ENCODE data around the gene CDC34.

The CDC34 gene

DNA sequence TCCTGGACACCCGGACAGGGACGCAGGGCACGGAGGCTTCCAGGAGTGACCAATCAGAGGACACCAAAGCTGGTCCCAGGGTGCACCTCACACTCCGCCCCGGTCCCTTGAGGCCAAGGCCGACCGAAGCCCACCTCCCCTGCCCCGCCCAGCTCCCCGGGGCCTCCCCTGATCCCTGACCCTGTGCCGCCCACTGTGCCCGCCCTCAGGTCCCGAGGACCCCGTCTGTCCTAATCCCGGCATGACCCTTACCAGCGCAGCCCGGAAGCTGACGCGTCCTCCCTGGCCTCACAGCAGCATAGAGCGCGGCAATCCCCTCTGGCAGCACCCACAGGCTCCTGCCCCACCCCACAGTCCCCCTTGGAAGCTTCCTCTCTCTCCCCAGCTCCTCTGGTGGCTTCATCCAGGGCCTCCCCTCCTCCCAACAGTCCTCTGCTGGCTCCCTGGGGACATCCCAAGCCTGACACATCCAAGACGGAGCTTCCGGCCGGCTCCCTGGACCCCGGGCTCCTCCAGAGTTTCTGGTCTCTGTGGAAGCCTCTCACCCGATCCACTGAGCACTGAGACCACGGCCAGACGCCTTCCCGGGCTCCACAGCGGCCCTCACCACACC, 7.4 kb upstream of the CDC34 start:
- DNase-seq = no peak
- Mint-ChIP-seq H3K36me3 (ENCODE audit: low read depth) (no peaks in the 10 kb centered on the region), H3K27ac (no peak overlapping the region), H3K4me3 (no peak overlapping the region), H3K4me1 (peaks cover 3% of the 10 kb centered on the region), H3K9me3 (no peaks in the 10 kb centered on the region), H3K27me3 (peaks cover 4% of the 10 kb centered on the region)
- peak; percentile 28 for ATAC-seq

DNA sequence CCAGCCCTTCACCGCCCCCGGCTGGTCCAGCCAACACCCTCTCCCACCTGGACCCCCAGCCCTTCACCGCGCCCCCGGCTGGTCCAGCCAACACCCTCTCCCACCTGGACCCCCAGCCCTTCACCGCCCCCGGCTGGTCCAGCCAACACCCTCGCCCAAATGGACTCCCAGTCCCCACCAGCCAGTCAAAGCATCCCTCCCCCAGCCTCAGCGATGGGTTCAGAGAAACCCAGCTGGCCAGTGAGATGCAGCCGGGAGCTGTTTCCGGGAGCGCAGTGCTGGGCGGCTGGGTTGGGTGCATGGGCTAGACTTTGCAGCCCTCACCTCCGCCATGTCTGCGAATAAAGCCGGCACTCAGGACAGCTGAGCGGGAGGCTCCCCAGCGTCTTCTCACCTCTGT, 6.5 kb upstream of the CDC34 start:
- Mint-ChIP-seq H3K27me3 (peaks cover 4% of the 10 kb centered on the region), H3K4me3 (no peak overlapping the region), H3K36me3 (ENCODE audit: low read depth) (no peaks in the 10 kb centered on the region), H3K9me3 (no peaks in the 10 kb centered on the region), H3K4me1 (peaks cover 4% of the 10 kb centered on the region), H3K27ac (no peak overlapping the region)
- DNase-seq (no peak), ATAC-seq (no peak)

DNA sequence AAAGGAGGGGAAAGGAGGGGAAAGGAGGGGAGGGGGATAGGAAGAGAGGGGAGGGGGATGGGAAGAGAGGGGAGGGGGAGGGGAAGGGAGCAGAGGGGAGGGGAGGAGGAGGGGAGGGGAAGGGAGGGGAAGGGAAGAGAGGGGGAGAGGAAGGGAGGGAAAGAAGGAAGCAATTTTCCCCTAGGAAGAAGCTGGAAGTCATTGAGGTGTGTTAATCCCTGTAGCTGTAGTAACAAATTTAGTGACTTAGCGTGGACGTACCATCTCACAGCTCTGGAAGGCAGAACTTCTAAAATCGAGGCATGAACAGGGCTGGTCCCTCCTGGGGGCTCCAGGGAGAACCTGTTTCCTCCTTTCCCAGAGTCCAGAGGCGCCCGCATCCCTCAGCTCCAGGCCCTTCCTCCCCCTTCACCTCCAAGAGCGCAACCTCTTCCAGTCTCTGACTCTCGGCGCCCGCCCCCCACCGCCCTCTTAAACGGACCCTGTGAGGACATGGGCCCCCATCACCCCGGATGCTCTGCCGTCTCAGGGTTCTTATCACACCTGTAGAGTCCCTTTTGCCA, 5.6 kb upstream of the CDC34 start:
- H3K4me3 Mint-ChIP-seq = no peak overlapping the region
- H3K36me3 Mint-ChIP-seq (ENCODE audit: low read depth) = no peaks in the 10 kb centered on the region
- DNase-seq (no peak), ATAC-seq (no peak)
- H3K27ac Mint-ChIP-seq = no peak overlapping the region
- peaks cover 4% of the 10 kb centered on the region for H3K27me3 Mint-ChIP-seq
- peaks cover 10% of the 10 kb centered on the region for H3K4me1 Mint-ChIP-seq
- H3K9me3 Mint-ChIP-seq = no peaks in the 10 kb centered on the region

DNA sequence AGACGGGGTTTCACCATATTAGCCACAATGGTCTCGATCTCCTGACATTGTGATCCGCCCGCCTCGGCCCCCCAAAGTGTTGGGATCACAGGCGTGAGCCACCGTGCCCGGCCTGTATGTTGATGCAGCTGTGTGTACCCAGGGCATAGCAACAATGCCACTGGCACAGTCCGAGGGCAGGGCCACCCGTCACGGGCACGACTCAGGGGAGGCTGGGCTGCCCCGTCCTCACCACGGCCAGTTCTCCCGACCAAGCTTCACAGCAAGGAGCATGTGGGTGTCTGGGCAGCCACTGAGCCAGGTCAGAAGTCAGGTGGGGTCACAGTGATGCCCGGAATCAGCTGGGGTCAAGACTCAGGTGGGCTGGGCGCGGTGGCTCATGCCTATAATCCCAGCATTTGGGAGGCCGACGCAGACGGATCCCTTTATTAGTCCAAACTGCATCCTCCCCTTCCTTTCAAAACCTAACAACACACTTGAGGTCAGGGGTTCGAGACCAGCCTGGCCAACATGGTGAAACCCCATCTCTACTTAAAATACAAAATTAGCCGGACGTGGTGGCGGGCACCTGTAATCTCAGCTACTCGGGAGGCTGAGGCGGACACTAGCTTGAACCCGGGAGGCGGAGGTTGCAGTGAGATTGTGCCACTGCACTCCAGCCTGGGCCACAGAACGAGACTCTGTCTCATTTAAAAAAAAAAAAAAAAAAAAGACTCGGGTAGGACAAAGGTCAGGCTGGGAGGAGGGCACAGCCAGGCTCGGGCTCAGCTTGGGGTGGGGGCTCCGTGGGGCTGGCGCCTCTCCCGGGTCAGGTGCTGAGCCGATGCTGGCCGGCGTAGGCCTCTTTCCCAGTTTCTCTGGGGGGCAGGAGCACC, 1.2 kb upstream of the CDC34 start:
- H3K27me3 Mint-ChIP-seq = peaks cover 4% of the 10 kb centered on the region
- H3K4me1 Mint-ChIP-seq = peaks cover 24% of the 10 kb centered on the region
- no peaks in the 10 kb centered on the region for H3K36me3 Mint-ChIP-seq (ENCODE audit: low read depth)
- DNase-seq = no peak
- no peaks in the 10 kb centered on the region for H3K9me3 Mint-ChIP-seq
- H3K4me3 Mint-ChIP-seq = peak overlapping the region; percentile 83
- ATAC-seq = no peak
- H3K27ac Mint-ChIP-seq = peak overlapping the region; percentile 86

DNA sequence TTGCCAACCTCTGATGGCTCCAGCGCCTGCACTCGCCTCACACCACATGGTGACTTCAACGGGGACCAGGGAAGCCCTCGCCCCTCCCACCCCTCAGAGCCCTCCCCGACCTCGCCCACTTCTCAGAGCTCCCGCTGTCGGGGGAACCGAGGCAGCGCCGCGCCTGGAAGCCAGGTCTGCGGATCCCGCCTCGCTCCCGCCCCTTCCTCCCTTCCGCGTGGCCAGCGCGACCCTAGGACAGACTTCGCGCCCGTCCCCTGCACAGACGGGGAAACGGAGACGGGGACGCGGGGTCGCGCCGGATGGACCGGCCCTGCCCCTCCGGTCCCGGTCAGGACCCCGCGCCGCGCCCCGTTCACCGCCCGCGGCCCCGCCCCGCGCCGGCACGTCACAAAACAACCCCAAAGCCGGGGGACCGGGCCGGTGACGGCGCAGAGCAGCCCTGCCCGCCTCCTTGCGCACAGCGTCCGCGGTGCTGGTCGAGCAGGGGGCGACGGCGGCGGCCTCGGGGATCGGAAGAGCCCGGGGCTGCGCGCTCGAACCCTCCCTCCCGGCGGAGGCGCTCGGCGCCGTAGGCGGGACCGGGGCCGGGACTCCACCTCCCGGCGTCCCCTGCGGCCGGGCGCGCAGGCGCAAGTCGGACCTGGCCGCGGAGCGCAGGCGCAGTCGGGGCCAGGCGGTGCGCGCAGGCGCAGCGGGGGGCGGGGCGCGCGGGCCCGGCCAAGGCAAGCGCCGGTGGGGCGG, 379 bp upstream of the CDC34 start:
- Mint-ChIP-seq H3K27me3 (peaks cover 4% of the 10 kb centered on the region), H3K9me3 (no peaks in the 10 kb centered on the region), H3K4me3 (peak overlapping the region; percentile 83), H3K36me3 (ENCODE audit: low read depth) (no peaks in the 10 kb centered on the region), H3K4me1 (peaks cover 24% of the 10 kb centered on the region), H3K27ac (peak overlapping the region; percentile 86)
- DNase-seq (peak; percentile 93), ATAC-seq (peak; percentile 77)

DNA sequence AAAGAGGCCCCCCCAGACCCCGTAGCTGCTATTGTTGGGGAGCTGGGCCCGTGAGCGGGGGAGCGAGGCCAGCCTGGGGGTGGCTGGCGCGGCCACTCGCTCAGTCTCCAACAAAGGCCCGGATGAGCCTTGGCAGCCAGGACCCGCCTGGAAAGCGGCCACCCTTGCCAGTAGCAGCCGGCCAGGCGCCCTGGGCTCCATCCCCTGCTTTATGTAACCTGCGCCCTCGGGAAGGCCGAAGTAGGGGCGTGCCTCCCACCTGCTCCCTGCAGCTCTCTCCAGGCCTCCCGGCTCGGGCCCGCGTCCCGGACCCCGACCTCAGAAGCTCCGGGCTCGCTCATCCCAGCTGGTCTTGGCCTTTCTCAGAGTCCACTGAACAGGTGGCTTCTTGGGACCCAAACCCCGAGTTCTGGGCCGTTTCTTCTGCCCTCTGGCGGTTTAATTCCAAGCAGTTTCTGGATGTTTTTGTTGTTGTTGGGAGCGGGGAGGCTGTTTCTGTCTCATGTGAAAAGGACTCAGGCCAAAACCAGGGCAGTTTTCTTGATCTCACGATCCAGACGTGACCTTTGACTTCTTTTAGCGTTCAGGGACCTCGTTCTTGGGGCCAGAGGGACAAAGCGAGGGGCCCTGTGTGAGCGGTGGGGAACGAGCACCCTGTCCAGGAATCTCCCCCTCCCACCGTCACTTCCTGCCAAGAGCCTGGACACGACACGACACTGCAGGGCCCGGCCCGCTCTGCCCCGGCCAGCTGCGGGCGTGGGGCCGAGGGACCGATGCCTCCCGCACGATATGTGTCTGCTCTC, 1.2 kb downstream of the CDC34 start:
- DNase-seq (peak; percentile 41), ATAC-seq (no peak)
- H3K4me3 Mint-ChIP-seq = peak overlapping the region; percentile 87
- no peaks in the 10 kb centered on the region for H3K36me3 Mint-ChIP-seq (ENCODE audit: low read depth)
- no peaks in the 10 kb centered on the region for H3K9me3 Mint-ChIP-seq
- peaks cover 3% of the 10 kb centered on the region for H3K27me3 Mint-ChIP-seq
- H3K4me1 Mint-ChIP-seq = peaks cover 24% of the 10 kb centered on the region
- H3K27ac Mint-ChIP-seq = peak overlapping the region; percentile 69

DNA sequence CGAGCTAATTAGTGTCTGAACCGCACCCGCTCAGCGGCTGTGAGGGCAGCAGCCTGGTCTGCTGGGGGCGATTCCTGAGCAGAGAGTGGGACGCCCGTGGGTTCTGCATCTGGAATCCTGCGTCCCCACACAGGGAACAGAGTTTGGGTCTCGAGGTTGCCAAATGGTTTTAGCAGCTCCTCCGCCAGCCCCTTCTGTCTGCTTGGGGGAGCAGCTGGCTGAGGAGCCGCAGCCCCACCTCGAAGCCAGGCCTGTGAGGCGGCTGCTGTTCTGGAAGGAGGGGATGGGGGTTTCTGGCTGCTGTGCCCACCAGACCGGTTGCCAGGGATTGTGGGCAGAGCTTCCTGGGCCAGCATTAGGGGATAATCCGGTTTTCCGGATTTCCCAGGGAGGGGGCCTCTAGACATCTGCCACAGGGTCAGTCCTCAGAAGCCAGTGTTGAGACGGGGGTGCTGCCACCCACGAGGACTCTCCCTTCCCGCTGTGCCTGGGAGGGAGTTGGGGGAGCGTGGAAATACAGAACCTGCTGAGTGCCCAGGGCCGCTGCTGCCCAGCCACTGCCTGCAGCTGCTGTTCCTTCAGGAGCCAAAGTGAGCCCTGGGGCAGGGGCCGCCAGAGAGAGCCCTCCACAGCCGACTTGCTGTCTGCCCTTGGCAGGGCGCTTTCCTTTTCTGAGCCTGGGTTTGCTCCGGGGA, 2.0 kb downstream of the CDC34 start:
- Mint-ChIP-seq H3K9me3 (no peaks in the 10 kb centered on the region), H3K36me3 (ENCODE audit: low read depth) (peaks cover 1% of the 10 kb centered on the region), H3K4me3 (peak overlapping the region; percentile 87), H3K27me3 (no peaks in the 10 kb centered on the region), H3K27ac (no peak overlapping the region), H3K4me1 (peaks cover 24% of the 10 kb centered on the region)
- DNase-seq (no peak), ATAC-seq (no peak)

DNA sequence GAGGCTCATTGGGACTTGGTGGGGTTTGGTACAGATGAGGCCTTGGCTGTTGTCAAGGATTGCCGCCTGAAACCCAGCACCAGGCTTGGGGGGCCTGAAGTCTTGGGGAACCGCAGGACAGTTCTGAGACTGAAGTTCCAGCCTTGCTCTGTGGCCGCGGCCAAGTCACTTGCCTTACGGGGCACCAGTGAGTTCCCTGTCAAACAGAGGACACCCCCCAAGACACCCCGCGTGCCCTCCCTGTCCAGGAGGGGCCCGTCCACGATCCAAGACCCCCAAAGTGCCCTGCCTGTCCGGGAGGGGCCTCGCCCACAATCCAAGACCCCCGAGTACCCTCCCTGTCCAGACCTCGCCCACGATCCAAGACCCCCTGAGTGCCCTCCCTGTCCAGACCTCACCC, 2.5 kb downstream of the CDC34 start:
- H3K27ac Mint-ChIP-seq = no peak overlapping the region
- peaks cover 24% of the 10 kb centered on the region for H3K4me1 Mint-ChIP-seq
- ATAC-seq (no peak), DNase-seq (no peak)
- H3K27me3 Mint-ChIP-seq = no peaks in the 10 kb centered on the region
- peak overlapping the region; percentile 87 for H3K4me3 Mint-ChIP-seq
- H3K36me3 Mint-ChIP-seq (ENCODE audit: low read depth) = peaks cover 3% of the 10 kb centered on the region
- no peaks in the 10 kb centered on the region for H3K9me3 Mint-ChIP-seq

DNA sequence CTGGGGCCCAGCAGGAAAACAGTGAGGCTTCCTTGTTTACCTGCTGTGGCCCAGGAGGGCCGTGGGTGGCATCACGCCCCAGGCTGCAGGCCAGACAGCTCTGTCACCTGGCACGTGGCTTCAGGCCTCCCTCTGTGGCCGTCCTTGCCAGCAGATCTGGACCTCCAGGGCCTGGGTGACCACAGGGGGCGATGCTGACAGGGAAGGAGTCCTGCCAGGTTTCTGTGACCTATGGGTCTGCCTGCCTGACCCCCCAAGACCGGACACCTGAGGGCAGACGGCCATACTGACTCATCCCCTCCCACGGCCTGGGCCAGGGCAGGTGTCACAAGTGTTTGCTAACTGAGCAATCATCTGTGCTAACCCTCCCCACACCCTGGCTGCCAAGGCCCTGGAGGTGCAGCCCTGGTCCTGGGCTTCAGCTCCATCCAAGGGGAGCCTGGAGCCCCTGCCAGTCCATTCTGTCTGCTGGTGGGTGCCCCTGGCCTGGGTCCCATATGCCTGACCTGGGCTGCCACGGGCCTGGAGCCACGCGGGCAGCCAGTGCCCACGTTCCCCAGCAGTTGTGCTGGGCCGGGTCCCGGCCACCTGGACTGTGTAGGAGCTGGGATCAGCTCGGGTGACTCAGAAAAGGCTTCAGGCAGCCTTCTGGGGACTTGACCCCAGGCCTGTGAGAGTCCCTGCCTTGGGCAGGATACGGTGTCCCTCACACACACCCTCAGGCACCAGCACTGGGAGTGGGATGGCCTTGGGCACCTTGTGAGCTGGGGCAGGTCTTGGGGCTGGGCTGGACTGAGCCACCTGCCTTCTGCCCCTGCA, 3.7 kb downstream of the CDC34 start:
- Mint-ChIP-seq H3K4me3 (no peak overlapping the region), H3K27ac (no peak overlapping the region)

DNA sequence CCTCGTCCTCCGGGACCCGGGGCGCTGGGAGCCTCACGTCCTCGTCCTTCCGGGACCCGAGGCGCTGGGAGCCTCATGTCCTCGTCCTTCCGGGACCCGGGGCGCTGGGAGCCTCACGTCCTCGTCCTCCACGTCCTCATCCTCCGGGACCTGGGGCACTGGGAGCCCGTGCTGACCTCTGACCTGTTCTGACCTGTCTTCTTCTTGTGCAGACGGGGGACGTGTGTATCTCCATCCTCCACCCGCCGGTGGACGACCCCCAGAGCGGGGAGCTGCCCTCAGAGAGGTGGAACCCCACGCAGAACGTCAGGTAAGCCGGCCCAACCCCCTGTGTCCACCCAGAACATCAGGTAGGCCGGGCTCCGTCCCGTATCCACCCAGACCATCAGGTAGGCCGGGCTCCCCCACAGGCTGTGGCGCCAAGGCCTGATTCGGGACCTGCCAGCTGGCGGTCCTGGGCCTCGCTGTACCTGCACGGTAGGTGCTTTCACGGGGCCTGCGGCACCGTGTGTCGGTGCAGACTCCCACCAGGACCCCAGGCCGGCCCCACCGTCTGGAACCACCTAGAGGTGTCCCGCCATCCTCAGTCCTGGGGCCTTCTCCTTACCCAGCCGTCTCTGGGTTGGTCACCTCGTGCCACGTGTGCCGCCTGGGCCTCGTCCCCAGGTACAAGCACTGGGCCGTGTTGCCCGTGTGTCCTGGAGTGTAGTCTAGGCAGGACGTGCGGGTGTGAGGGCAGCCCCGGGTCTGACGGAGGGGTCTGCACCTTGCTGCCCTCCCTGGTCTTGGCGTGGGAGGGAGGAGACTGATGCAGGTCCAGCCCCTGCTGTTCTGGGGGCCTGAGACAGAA, 4.7 kb downstream of the CDC34 start:
- H3K36me3 Mint-ChIP-seq (ENCODE audit: low read depth) = peaks cover 3% of the 10 kb centered on the region
- H3K4me3 Mint-ChIP-seq = no peak overlapping the region
- DNase-seq = no peak
- peaks cover 15% of the 10 kb centered on the region for H3K4me1 Mint-ChIP-seq
- no peaks in the 10 kb centered on the region for H3K27me3 Mint-ChIP-seq
- no peaks in the 10 kb centered on the region for H3K9me3 Mint-ChIP-seq
- no peak for ATAC-seq
- H3K27ac Mint-ChIP-seq = no peak overlapping the region

More for the DNA sequence above, 3.7 kb downstream of the CDC34 start:
- ATAC-seq (no peak), DNase-seq (no peak)
- Mint-ChIP-seq H3K36me3 (ENCODE audit: low read depth) (peaks cover 3% of the 10 kb centered on the region), H3K27me3 (no peaks in the 10 kb centered on the region), H3K9me3 (no peaks in the 10 kb centered on the region), H3K4me1 (peaks cover 21% of the 10 kb centered on the region)

DNA sequence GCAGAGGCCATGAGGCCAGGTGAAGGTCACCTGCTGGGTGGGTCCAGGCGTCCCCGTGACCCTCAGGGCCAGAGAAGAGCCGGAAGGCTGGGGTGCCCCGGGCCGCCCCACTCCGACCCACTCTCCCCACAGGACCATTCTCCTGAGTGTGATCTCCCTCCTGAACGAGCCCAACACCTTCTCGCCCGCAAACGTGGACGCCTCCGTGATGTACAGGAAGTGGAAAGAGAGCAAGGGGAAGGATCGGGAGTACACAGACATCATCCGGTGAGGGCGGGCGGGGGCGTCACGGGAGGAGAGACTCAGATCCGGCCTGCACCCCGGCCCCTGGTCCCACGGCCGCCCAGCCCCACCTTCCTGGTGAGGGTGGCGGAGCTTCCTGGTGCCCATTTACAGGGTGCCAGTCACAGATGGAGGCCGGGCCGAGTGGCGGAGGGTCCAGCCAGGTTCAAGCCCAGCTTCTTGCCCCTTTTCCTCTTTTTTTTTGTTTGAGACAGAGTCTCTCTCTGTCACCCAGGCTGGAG, 5.4 kb downstream of the CDC34 start:
- no peaks in the 10 kb centered on the region for H3K9me3 Mint-ChIP-seq
- H3K27me3 Mint-ChIP-seq = no peaks in the 10 kb centered on the region
- H3K27ac Mint-ChIP-seq = no peak overlapping the region
- peaks cover 3% of the 10 kb centered on the region for H3K36me3 Mint-ChIP-seq (ENCODE audit: low read depth)
- peaks cover 15% of the 10 kb centered on the region for H3K4me1 Mint-ChIP-seq
- no peak overlapping the region for H3K4me3 Mint-ChIP-seq
- no peak for DNase-seq
- no peak for ATAC-seq
